Keratinocyte (primary cell): ENCODE measurements around the gene BCAT1.

Source experiments
- CTCF ChIP-seq, 3 experiments: IDR thresholded peaks in 1 of 3; conservative IDR thresholded peaks in 1 of 3; optimal IDR thresholded peaks in 1 of 3; 2 replicates in 2 of 3; 3 replicates in 1 of 3; pipeline versions ENCODE3 to v1.5.1; 2011; ENCODE audit warnings: low read length in 3 of 3, mild to moderate bottlenecking in 3 of 3, moderate library complexity in 2 of 3, control low read depth in 1 of 3, inconsistent platforms in 1 of 3; ENCODE audit not compliant: insufficient read depth in 2 of 3; ENCODE audit errors: extremely low read depth in 1 of 3
- EZH2 ChIP-seq: IDR thresholded peaks from one replicate; pipeline ENCODE4 v1.6.1; 2012; ENCODE audit warnings: inconsistent platforms, mild to moderate bottlenecking, low read length, moderate library complexity

- TF ChIP-seq CTCF (optimal IDR thresholded peaks at IDR 0.05 in 1 of 3, IDR thresholded peaks at IDR 0.05 in 1 of 3, conservative IDR thresholded peaks at IDR 0.05 in 1 of 3; ENCODE audit: extremely low read depth in 1 of 3, insufficient read depth in 2 of 3, low read length in 3 of 3) (peak in 1 of 3 experiments; percentile 8), EZH2 (no peak)
Observed at GRCh38 chr12:24821691-24822090, 127.2 kb downstream of the BCAT1 start.
